H9 (cell line): ENCODE measurements around the gene REG4. TPM values are rescaled to one million over a fixed set of nuclear protein-coding genes. Genes with fewer than 3 reads are reported as not detected.

Experiments
- DNase-seq: peaks from one replicate; pipeline ENCODE4 v3.0.0-alpha.2; 2017
- H2AFZ ChIP-seq: one replicate; pipeline ENCODE4 v1.6.1; 2013; ENCODE audit warnings: mild to moderate bottlenecking, low read length, control low read depth, moderate library complexity
- H2AK5ac ChIP-seq: 2 replicates; pipeline ENCODE4 v1.6.1; 2013; ENCODE audit warnings: low read length, control low read depth, mixed read lengths; ENCODE audit not compliant: insufficient read length
- H2BK120ac ChIP-seq: one replicate; pipeline ENCODE4 v1.6.1; 2013; ENCODE audit warnings: low read depth, mild to moderate bottlenecking, low read length, control low read depth, inconsistent platforms; ENCODE audit not compliant: poor library complexity, severe bottlenecking
- H2BK12ac ChIP-seq: 2 replicates; pipeline ENCODE4 v1.6.1; 2013; ENCODE audit warnings: low read length, control low read depth, mixed read lengths, low read depth; ENCODE audit not compliant: insufficient read length
- H2BK15ac ChIP-seq: 2 replicates; pipeline ENCODE4 v1.6.1; 2013; ENCODE audit warnings: low read depth, low read length, control low read depth
- H2BK20ac ChIP-seq: one replicate; pipeline ENCODE4 v1.6.1; 2013; ENCODE audit warnings: low read depth, mild to moderate bottlenecking, low read length, control low read depth, inconsistent platforms; ENCODE audit not compliant: poor library complexity, severe bottlenecking
- H2BK5ac ChIP-seq: 2 replicates; pipeline ENCODE4 v1.6.1; 2013; ENCODE audit warnings: low read length, control low read depth, mixed read lengths; ENCODE audit not compliant: insufficient read length
- H3K14ac ChIP-seq: 2 replicates; pipeline ENCODE4 v1.6.1; 2013; ENCODE audit warnings: low read length, control low read depth; ENCODE audit not compliant: insufficient read depth
- H3K18ac ChIP-seq: 2 replicates; pipeline ENCODE4 v1.6.1; 2013; ENCODE audit warnings: low read depth, mild to moderate bottlenecking, mixed read lengths, low read length, control low read depth; ENCODE audit not compliant: insufficient read length
- H3K23ac ChIP-seq: 2 replicates; pipeline ENCODE4 v1.6.1; 2013; ENCODE audit warnings: low read length, control low read depth, mixed read lengths, low read depth; ENCODE audit not compliant: insufficient read length
- H3K23me2 ChIP-seq: 2 replicates; pipeline ENCODE4 v1.6.1; 2013; ENCODE audit warnings: low read depth, mild to moderate bottlenecking, mixed read lengths, low read length, control low read depth; ENCODE audit not compliant: insufficient read length, poor library complexity, severe bottlenecking
- H3K27ac ChIP-seq: 2 replicates; pipeline ENCODE4 v1.5.1; 2013; ENCODE audit warnings: low read length, control low read depth, mixed read lengths, low read depth; ENCODE audit not compliant: insufficient read length
- H3K27me3 ChIP-seq: 2 replicates; pipeline ENCODE4 v1.6.1; 2013; ENCODE audit warnings: low read length, control low read depth, inconsistent platforms; ENCODE audit not compliant: insufficient read depth
- H3K4ac ChIP-seq: 2 replicates; pipeline ENCODE4 v1.6.1; 2013; ENCODE audit warnings: low read depth, mild to moderate bottlenecking, control low read depth, inconsistent platforms, low read length, moderate library complexity
- H3K4me1 ChIP-seq: 2 replicates; pipeline ENCODE4 v1.6.1; 2013; ENCODE audit warnings: low read length, control low read depth, inconsistent platforms; ENCODE audit not compliant: insufficient read depth
- H3K4me2 ChIP-seq: 2 replicates; pipeline ENCODE4 v1.6.1; 2013; ENCODE audit warnings: low read length, control low read depth, mixed read lengths; ENCODE audit not compliant: insufficient read length, insufficient read depth
- H3K56ac ChIP-seq: 2 replicates; pipeline ENCODE4 v1.6.1; 2013; ENCODE audit warnings: low read depth, mild to moderate bottlenecking, mixed read lengths, low read length, control low read depth; ENCODE audit not compliant: insufficient read length
- H3K79me1 ChIP-seq: 2 replicates; pipeline ENCODE4 v1.6.1; 2013; ENCODE audit warnings: low read depth, mild to moderate bottlenecking, moderate library complexity, low read length, control low read depth, inconsistent platforms; ENCODE audit not compliant: insufficient read depth, poor library complexity, severe bottlenecking
- H3K79me2 ChIP-seq: 2 replicates; pipeline ENCODE4 v1.6.1; 2013; ENCODE audit warnings: low read length, control low read depth, inconsistent platforms; ENCODE audit not compliant: insufficient read depth
- H3K9ac ChIP-seq: 2 replicates; pipeline ENCODE4 v1.6.1; 2013; ENCODE audit warnings: low read length, control low read depth, mixed read lengths; ENCODE audit not compliant: insufficient read length; ENCODE audit errors: extremely low read depth
- H3K9me3 ChIP-seq: one replicate; pipeline ENCODE4 v1.6.1; 2013; ENCODE audit warnings: low read depth, low read length, inconsistent platforms; ENCODE audit not compliant: control insufficient read depth
- H3T11ph ChIP-seq: one replicate; pipeline ENCODE4 v1.6.1; 2013; ENCODE audit warnings: mild to moderate bottlenecking, low read length, control low read depth, inconsistent platforms
- H4K20me1 ChIP-seq: one replicate; pipeline ENCODE4 v1.6.1; 2013; ENCODE audit not compliant: control insufficient read depth, insufficient read length, insufficient read depth
- H4K5ac ChIP-seq: 2 replicates; pipeline ENCODE4 v1.6.1; 2013; ENCODE audit warnings: low read depth, mild to moderate bottlenecking, mixed read lengths, low read length, control low read depth; ENCODE audit not compliant: insufficient read length
- H4K8ac ChIP-seq: replicated peaks from 2 replicates; pipeline ENCODE4 v1.6.1; 2013; ENCODE audit warnings: low read length, control low read depth, mixed read lengths, low read depth; ENCODE audit not compliant: insufficient read length
- H4K91ac ChIP-seq: 2 replicates; pipeline ENCODE4 v1.6.1; 2013; ENCODE audit warnings: low read depth, mild to moderate bottlenecking, moderate library complexity, mixed read lengths, low read length, control low read depth; ENCODE audit not compliant: insufficient read length
- H3K27ac Mint-ChIP-seq, 3 experiments: 2 replicates in 2 of 3; 3 replicates in 1 of 3; pipeline ENCODE4 v1.8.0; 2020 to 2021; ENCODE audit warnings: mixed read lengths in 3 of 3, mild to moderate bottlenecking in 1 of 3, moderate library complexity in 1 of 3
- H3K27me3 Mint-ChIP-seq: 2 replicates; pipeline ENCODE4 v1.8.0; 2021; ENCODE audit warnings: low read depth, mild to moderate bottlenecking, moderate library complexity, mixed read lengths
- H3K36me3 Mint-ChIP-seq, 3 experiments: 2 replicates in 2 of 3; 3 replicates in 1 of 3; pipeline ENCODE4 v1.8.0; 2020 to 2021; ENCODE audit warnings: low read depth in 3 of 3, mixed read lengths in 3 of 3; ENCODE audit not compliant: insufficient read depth in 1 of 3
- H3K4me1 Mint-ChIP-seq, 2 experiments: 2 replicates each; pipeline ENCODE4 v1.8.0; 2020; ENCODE audit warnings: mixed read lengths in 2 of 2
- H3K4me3 Mint-ChIP-seq, 2 experiments: 2 replicates in 1 of 2; 3 replicates in 1 of 2; pipeline ENCODE4 v1.8.0; 2020 to 2021; ENCODE audit warnings: mild to moderate bottlenecking in 2 of 2, mixed read lengths in 2 of 2, moderate library complexity in 1 of 2
- H3K9me3 Mint-ChIP-seq, 2 experiments: 2 replicates in 1 of 2; 3 replicates in 1 of 2; pipeline ENCODE4 v1.8.0; 2020; ENCODE audit warnings: mild to moderate bottlenecking in 2 of 2, mixed read lengths in 2 of 2, moderate library complexity in 1 of 2
- WGBS: extraction: QIAGEN DNeasy Blood & Tissue Kit; methylation state at CpG from one replicate; pipeline ENCODE4 v1.1.7; 2013; ENCODE audit warnings: missing lambda C conversion rate, low lambda C conversion rate, mixed read lengths; ENCODE audit not compliant: insufficient read length; ENCODE audit errors: extremely low coverage; 5-methylcytosine and 5-hydroxymethylcytosine counted together
- total RNA-seq: library from RNA; stranded (reverse); gene quantifications from 2 replicates; pipeline ENCODE4 v1.2.1, GENCODE V29; 2021
- TF ChIP-seq, protein P1 (sequence below): fragments of 200-600 bp; sonication (generic); conservative IDR thresholded peaks from 3 replicates; pipeline ENCODE4 v1.8.0; 2021; ENCODE audit warnings: antibody characterized with exemption, mild to moderate bottlenecking

The REG4 gene
- total RNA-seq, 1 experiment from 2014 or later, result not detected

DNA sequence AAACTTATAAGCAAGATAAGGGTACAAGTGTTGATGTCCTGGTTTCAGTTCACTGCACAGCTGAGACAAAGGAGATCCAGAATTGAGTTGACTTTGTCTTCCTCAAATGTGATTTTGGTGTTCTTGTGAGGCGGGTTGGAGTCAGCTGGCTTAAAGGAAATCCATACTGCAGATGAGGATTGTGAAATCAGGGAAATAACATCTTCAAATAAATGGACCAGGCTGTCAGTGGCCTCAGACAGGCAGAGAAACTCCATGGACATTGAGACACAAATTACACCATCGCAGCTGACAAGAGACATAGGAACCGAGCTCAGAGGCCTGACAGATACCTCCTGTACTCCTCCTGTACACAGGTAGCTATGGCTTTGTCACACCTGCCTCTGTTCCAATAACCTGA, 27.0 kb upstream of the REG4 start:
- no peak overlapping the region for H2BK20ac ChIP-seq
- Mint-ChIP-seq H3K36me3 (no peaks in the 10 kb centered on the region), H3K4me1 (no peaks in the 10 kb centered on the region), H3K27ac (no peak overlapping the region), H3K9me3 (no peaks in the 10 kb centered on the region), H3K4me3 (no peak overlapping the region), H3K27me3 (peaks cover 14% of the 10 kb centered on the region)
- H3K14ac ChIP-seq, result no peak overlapping the region
- no peak overlapping the region for H3K56ac ChIP-seq
- H4K8ac ChIP-seq, result no peak overlapping the region
- no peak overlapping the region for H3K27ac ChIP-seq
- H2BK5ac ChIP-seq, result no peak overlapping the region
- WGBS, result no CpG with 5 or more reads among the region's 3 CpGs
- no peak overlapping the region for H4K91ac ChIP-seq
- H3K4me1 ChIP-seq, result no peaks in the 10 kb centered on the region
- no peak overlapping the region for H4K5ac ChIP-seq
- no peak overlapping the region for H3K4me2 ChIP-seq
- no peaks in the 10 kb centered on the region for H3K23me2 ChIP-seq
- H3K9ac ChIP-seq, result no peak overlapping the region
- H3K18ac ChIP-seq, result no peak overlapping the region
- H2BK12ac ChIP-seq, result no peak overlapping the region
- no peaks in the 10 kb centered on the region for H3K9me3 ChIP-seq
- no peak overlapping the region for H2BK15ac ChIP-seq
- H3K4ac ChIP-seq, result no peak overlapping the region
- no peaks in the 10 kb centered on the region for H3K79me2 ChIP-seq
- H2AK5ac ChIP-seq, result no peak overlapping the region
- TF ChIP-seq, protein P1, sequence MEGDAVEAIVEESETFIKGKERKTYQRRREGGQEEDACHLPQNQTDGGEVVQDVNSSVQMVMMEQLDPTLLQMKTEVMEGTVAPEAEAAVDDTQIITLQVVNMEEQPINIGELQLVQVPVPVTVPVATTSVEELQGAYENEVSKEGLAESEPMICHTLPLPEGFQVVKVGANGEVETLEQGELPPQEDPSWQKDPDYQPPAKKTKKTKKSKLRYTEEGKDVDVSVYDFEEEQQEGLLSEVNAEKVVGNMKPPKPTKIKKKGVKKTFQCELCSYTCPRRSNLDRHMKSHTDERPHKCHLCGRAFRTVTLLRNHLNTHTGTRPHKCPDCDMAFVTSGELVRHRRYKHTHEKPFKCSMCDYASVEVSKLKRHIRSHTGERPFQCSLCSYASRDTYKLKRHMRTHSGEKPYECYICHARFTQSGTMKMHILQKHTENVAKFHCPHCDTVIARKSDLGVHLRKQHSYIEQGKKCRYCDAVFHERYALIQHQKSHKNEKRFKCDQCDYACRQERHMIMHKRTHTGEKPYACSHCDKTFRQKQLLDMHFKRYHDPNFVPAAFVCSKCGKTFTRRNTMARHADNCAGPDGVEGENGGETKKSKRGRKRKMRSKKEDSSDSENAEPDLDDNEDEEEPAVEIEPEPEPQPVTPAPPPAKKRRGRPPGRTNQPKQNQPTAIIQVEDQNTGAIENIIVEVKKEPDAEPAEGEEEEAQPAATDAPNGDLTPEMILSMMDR, result no peak
- no peak overlapping the region for H3T11ph ChIP-seq
- H3K79me1 ChIP-seq, result no peaks in the 10 kb centered on the region
- H4K20me1 ChIP-seq, result no peaks in the 10 kb centered on the region
- H2BK120ac ChIP-seq, result no peak overlapping the region
- H3K27me3 ChIP-seq, result no peaks in the 10 kb centered on the region
- DNase-seq, result no peak
- H2AFZ ChIP-seq, result no peak overlapping the region
- no peak overlapping the region for H3K23ac ChIP-seq
